ENCODE data around the gene LRRC74B. TPM values are rescaled to one million over a fixed set of nuclear protein-coding genes. Genes with fewer than 3 reads are reported as not detected.
"Not testable (repeated sequence)": the region's sequence is repeated elsewhere in the genome, so short reads cannot be mapped to it uniquely, and the experiment has no call there.

The LRRC74B gene
- total RNA-seq, 1 donor from 2014 or later = under 0.01 TPM

GRCh38 chr22:21073023-21073422 is 27.3 kb downstream of the LRRC74B start:
- FAIRE-seq (no peak), DNase-seq (ENCODE audit: low spot score in 2 of 2) (no peak)

GRCh38 chr22:21073482-21073881 is 27.7 kb downstream of the LRRC74B start:
- no peak for FAIRE-seq

GRCh38 chr22:21074102-21074715 is 28.5 kb downstream of the LRRC74B start:
- no peak for DNase-seq (ENCODE audit: low spot score in 2 of 2)
- no peak for FAIRE-seq

More at GRCh38 chr22:21073482-21073881, 27.7 kb downstream of the LRRC74B start:
- DNase-seq (ENCODE audit: low spot score in 2 of 2) = no peak

GRCh38 chr22:21075516-21076138 is 29.9 kb downstream of the LRRC74B start:
- FAIRE-seq (no peak), DNase-seq (ENCODE audit: low spot score in 2 of 2) (no peak)

- FAIRE-seq = no peak
- DNase-seq (ENCODE audit: low spot score in 2 of 2) = no peak
These were observed 31.3 kb downstream of the LRRC74B start for GRCh38 chr22:21076912-21077625.

GRCh38 chr22:21077884-21078508 is 32.2 kb downstream of the LRRC74B start:
- FAIRE-seq (no peak), DNase-seq (ENCODE audit: low spot score in 2 of 2) (no peak)

- FAIRE-seq (no peak), DNase-seq (ENCODE audit: low spot score in 2 of 2) (no peak)
These were observed 33.2 kb downstream of the LRRC74B start for GRCh38 chr22:21078916-21079315.

GRCh38 chr22:21079493-21079892 is 33.7 kb downstream of the LRRC74B start:
- DNase-seq (ENCODE audit: low spot score in 2 of 2) (no peak), FAIRE-seq (no peak)

- DNase-seq (ENCODE audit: low spot score in 2 of 2) = no peak
- FAIRE-seq = no peak
These were observed 34.8 kb downstream of the LRRC74B start for GRCh38 chr22:21080435-21081137.

- no peak for FAIRE-seq
- DNase-seq (ENCODE audit: low spot score in 2 of 2) = no peak
These were observed 36.5 kb downstream of the LRRC74B start for GRCh38 chr22:21082248-21082647.

GRCh38 chr22:21087119-21087518 is 41.4 kb downstream of the LRRC74B start:
- FAIRE-seq (no peak), DNase-seq (ENCODE audit: low spot score in 2 of 2) (no peak)

- not testable (repeated sequence) for DNase-seq (ENCODE audit: low spot score in 2 of 2); FAIRE-seq
These were observed 42.2 kb downstream of the LRRC74B start for GRCh38 chr22:21087926-21088325.

- FAIRE-seq; DNase-seq (ENCODE audit: low spot score in 2 of 2): not testable (repeated sequence)
These were observed 45.5 kb downstream of the LRRC74B start for GRCh38 chr22:21091220-21091619.

GRCh38 chr22:21092797-21093554 is 47.2 kb downstream of the LRRC74B start:
- DNase-seq (ENCODE audit: low spot score in 2 of 2) (no peak), FAIRE-seq (no peak)

GRCh38 chr22:21093555-21094137 is 47.9 kb downstream of the LRRC74B start:
- not testable (repeated sequence) for FAIRE-seq; DNase-seq (ENCODE audit: low spot score in 2 of 2)

- FAIRE-seq = no peak
- DNase-seq (ENCODE audit: low spot score in 2 of 2) = no peak
These were observed 49.4 kb downstream of the LRRC74B start for GRCh38 chr22:21094911-21095772.

GRCh38 chr22:21095773-21096107 is 50.0 kb downstream of the LRRC74B start:
- DNase-seq (ENCODE audit: low spot score in 2 of 2) = no peak

GRCh38 chr22:21096878-21097277 is 51.1 kb downstream of the LRRC74B start:
- not testable (repeated sequence) for FAIRE-seq; DNase-seq (ENCODE audit: low spot score in 2 of 2)

More at GRCh38 chr22:21095773-21096107, 50.0 kb downstream of the LRRC74B start:
- FAIRE-seq = no peak

Measured in frontal cortex (tissue), 4 donors.